HEK293 (cell line): ENCODE results near the gene SAMD11.

ENCODE experiments used
- GLIS2 ChIP-seq: fragments of 450-650 bp; formaldehyde crosslinking; IDR thresholded peaks from 2 replicates; pipeline ENCODE4 v1.5.1; 2016; ENCODE audit warnings: missing biosample characterization, missing genetic modification characterization
- HOXA7 ChIP-seq: sonication (generic); formaldehyde crosslinking; IDR thresholded peaks from 2 replicates; pipeline ENCODE4 v1.8.1; 2022; ENCODE audit warnings: missing genetic modification reagents, borderline replicate concordance
- INSM2 ChIP-seq: fragments of 450-650 bp; formaldehyde crosslinking; IDR thresholded peaks from 2 replicates; pipeline ENCODE4 v1.5.1; 2016; ENCODE audit warnings: missing biosample characterization, missing genetic modification characterization
- MYNN ChIP-seq: fragments of 450-650 bp; formaldehyde crosslinking; IDR thresholded peaks from 2 replicates; pipeline ENCODE4 v1.5.1; 2016; ENCODE audit warnings: missing biosample characterization, missing genetic modification characterization, borderline replicate concordance
- OSR2 ChIP-seq: fragments of 450-650 bp; formaldehyde crosslinking; IDR thresholded peaks from 2 replicates; pipeline ENCODE4 v1.5.1; 2016; ENCODE audit warnings: missing biosample characterization, missing genetic modification characterization
- RBAK ChIP-seq: fragments of 450-650 bp; formaldehyde crosslinking; IDR thresholded peaks from 2 replicates; pipeline ENCODE4 v1.5.1; 2016; ENCODE audit warnings: missing biosample characterization, missing genetic modification characterization
- ZBTB20 ChIP-seq: fragments of 450-650 bp; formaldehyde crosslinking; IDR thresholded peaks from 2 replicates; pipeline ENCODE4 v1.5.1; 2016; ENCODE audit warnings: missing biosample characterization, missing genetic modification characterization
- ZNF155 ChIP-seq: fragments of 450-650 bp; formaldehyde crosslinking; IDR thresholded peaks from 2 replicates; pipeline ENCODE4 v1.5.1; 2016; ENCODE audit warnings: missing biosample characterization, missing genetic modification characterization
- ZNF184 ChIP-seq: fragments of 450-650 bp; IDR thresholded peaks from 2 replicates; pipeline ENCODE4 v1.5.1; 2018; ENCODE audit warnings: missing biosample characterization, mild to moderate bottlenecking, missing genetic modification characterization
- ZNF214 ChIP-seq: fragments of 450-650 bp; formaldehyde crosslinking; IDR thresholded peaks from 2 replicates; pipeline ENCODE4 v1.5.1; 2017; ENCODE audit warnings: missing biosample characterization, mild to moderate bottlenecking, missing genetic modification characterization, borderline replicate concordance
- ZNF26 ChIP-seq: fragments of 450-650 bp; formaldehyde crosslinking; IDR thresholded peaks from 2 replicates; pipeline ENCODE4 v1.5.1; 2016; ENCODE audit warnings: missing biosample characterization, missing genetic modification characterization
- ZNF292 ChIP-seq: fragments of 450-650 bp; formaldehyde crosslinking; IDR thresholded peaks from 2 replicates; pipeline ENCODE4 v1.5.1; 2016; ENCODE audit warnings: low read depth, missing biosample characterization, missing genetic modification characterization, borderline replicate concordance
- ZNF426 ChIP-seq: fragments of 450-650 bp; formaldehyde crosslinking; IDR thresholded peaks from 2 replicates; pipeline ENCODE4 v1.5.1; 2017; ENCODE audit warnings: missing biosample characterization, missing genetic modification characterization, mild to moderate bottlenecking, inconsistent platforms, moderate library complexity
- ZNF561 ChIP-seq: fragments of 450-650 bp; IDR thresholded peaks from 2 replicates; pipeline ENCODE4 v1.5.1; 2018; ENCODE audit warnings: missing biosample characterization, missing genetic modification characterization, borderline replicate concordance
- ZNF610 ChIP-seq: fragments of 450-650 bp; formaldehyde crosslinking; IDR thresholded peaks from 2 replicates; pipeline ENCODE4 v1.5.1; 2016; ENCODE audit warnings: missing biosample characterization, missing genetic modification characterization, borderline replicate concordance
- ZNF629 ChIP-seq: fragments of 450-650 bp; formaldehyde crosslinking; IDR thresholded peaks from 2 replicates; pipeline ENCODE4 v1.5.1; 2017; ENCODE audit warnings: missing biosample characterization, missing genetic modification characterization
- ZNF654 ChIP-seq: fragments of 450-650 bp; formaldehyde crosslinking; IDR thresholded peaks from 2 replicates; pipeline ENCODE4 v1.5.1; 2016; ENCODE audit warnings: low read depth, missing biosample characterization, missing genetic modification characterization
- ZNF677 ChIP-seq: fragments of 450-650 bp; IDR thresholded peaks from 2 replicates; pipeline ENCODE4 v1.5.0; 2018; ENCODE audit warnings: missing biosample characterization, mild to moderate bottlenecking, missing genetic modification characterization, moderate library complexity
- ZNF707 ChIP-seq: fragments of 450-650 bp; formaldehyde crosslinking; IDR thresholded peaks from 2 replicates; pipeline ENCODE4 v1.5.1; 2016; ENCODE audit warnings: missing biosample characterization, missing genetic modification characterization
- ZNF76 ChIP-seq: fragments of 450-650 bp; formaldehyde crosslinking; IDR thresholded peaks from 2 replicates; pipeline ENCODE4; 2016; ENCODE audit warnings: low read depth, missing biosample characterization, missing genetic modification characterization, borderline replicate concordance
- ZSCAN4 ChIP-seq: fragments of 450-650 bp; formaldehyde crosslinking; IDR thresholded peaks from 2 replicates; pipeline ENCODE4 v1.5.1; 2017; ENCODE audit warnings: missing biosample characterization, missing genetic modification characterization
- TF ChIP-seq, protein P1 (sequence below): fragments of 450-650 bp; formaldehyde crosslinking; IDR thresholded peaks from 2 replicates; pipeline ENCODE4 v1.5.1; 2016; ENCODE audit warnings: missing biosample characterization, missing genetic modification characterization
- TF ChIP-seq, protein P2 (sequence below): IDR thresholded peaks from 2 replicates; pipeline ENCODE4 v1.6.1; 2011; ENCODE audit warnings: mild to moderate bottlenecking, low read depth, low read length, borderline replicate concordance
- TF ChIP-seq, protein P3 (sequence below): fragments of 450-650 bp; formaldehyde crosslinking; IDR thresholded peaks from 2 replicates; pipeline ENCODE4 v1.5.1; 2017; ENCODE audit warnings: missing biosample characterization, missing genetic modification characterization
- TF ChIP-seq, protein P4 (sequence below): fragments of 450-650 bp; formaldehyde crosslinking; IDR thresholded peaks from 2 replicates; pipeline ENCODE4 v1.5.1; 2017; ENCODE audit warnings: missing biosample characterization, missing genetic modification characterization

Gene SAMD11

GRCh38 chr1:923131-923990 is at the start of gene SAMD11 (continued):
- TF ChIP-seq, protein P1, sequence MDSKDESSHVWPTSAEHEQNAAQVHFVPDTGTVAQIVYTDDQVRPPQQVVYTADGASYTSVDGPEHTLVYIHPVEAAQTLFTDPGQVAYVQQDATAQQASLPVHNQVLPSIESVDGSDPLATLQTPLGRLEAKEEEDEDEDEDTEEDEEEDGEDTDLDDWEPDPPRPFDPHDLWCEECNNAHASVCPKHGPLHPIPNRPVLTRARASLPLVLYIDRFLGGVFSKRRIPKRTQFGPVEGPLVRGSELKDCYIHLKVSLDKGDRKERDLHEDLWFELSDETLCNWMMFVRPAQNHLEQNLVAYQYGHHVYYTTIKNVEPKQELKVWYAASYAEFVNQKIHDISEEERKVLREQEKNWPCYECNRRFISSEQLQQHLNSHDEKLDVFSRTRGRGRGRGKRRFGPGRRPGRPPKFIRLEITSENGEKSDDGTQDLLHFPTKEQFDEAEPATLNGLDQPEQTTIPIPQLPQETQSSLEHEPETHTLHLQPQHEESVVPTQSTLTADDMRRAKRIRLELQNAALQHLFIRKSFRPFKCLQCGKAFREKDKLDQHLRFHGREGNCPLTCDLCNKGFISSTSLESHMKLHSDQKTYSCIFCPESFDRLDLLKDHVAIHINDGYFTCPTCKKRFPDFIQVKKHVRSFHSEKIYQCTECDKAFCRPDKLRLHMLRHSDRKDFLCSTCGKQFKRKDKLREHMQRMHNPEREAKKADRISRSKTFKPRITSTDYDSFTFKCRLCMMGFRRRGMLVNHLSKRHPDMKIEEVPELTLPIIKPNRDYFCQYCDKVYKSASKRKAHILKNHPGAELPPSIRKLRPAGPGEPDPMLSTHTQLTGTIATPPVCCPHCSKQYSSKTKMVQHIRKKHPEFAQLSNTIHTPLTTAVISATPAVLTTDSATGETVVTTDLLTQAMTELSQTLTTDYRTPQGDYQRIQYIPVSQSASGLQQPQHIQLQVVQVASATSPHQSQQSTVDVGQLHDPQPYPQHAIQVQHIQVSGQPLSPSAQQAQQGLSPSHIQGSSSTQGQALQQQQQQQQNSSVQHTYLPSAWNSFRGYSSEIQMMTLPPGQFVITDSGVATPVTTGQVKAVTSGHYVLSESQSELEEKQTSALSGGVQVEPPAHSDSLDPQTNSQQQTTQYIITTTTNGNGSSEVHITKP (tag by site-specific recombination) = no peak
- TF ChIP-seq ZNF677 (tag by site-specific recombination) = no peak
- TF ChIP-seq, protein P2, sequence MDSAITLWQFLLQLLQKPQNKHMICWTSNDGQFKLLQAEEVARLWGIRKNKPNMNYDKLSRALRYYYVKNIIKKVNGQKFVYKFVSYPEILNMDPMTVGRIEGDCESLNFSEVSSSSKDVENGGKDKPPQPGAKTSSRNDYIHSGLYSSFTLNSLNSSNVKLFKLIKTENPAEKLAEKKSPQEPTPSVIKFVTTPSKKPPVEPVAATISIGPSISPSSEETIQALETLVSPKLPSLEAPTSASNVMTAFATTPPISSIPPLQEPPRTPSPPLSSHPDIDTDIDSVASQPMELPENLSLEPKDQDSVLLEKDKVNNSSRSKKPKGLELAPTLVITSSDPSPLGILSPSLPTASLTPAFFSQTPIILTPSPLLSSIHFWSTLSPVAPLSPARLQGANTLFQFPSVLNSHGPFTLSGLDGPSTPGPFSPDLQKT = no peak
- TF ChIP-seq ZSCAN4 (tag by site-specific recombination) = no peak
- peak; percentile 22; the same call in 1 of the 2 replicates for TF ChIP-seq GLIS2 (tag by site-specific recombination)
- TF ChIP-seq ZNF155 (tag by site-specific recombination) = no peak
- no peak for TF ChIP-seq INSM2 (tag by site-specific recombination)
- TF ChIP-seq RBAK (tag by site-specific recombination) = no peak
- TF ChIP-seq ZNF610 (tag by site-specific recombination) = no peak
- no peak for TF ChIP-seq ZNF214 (tag by site-specific recombination)
- TF ChIP-seq ZNF561 (tag by site-specific recombination) = peak; percentile 47; the same call in 1 of the 2 replicates
- TF ChIP-seq ZNF629 (tag by site-specific recombination) = no peak
- peak; percentile 69; the same call in 1 of the 2 replicates for TF ChIP-seq ZNF184 (tag by site-specific recombination)
- TF ChIP-seq ZNF292 (tag by site-specific recombination) = no peak
- TF ChIP-seq ZNF654 (tag by site-specific recombination) = no peak
- no peak for TF ChIP-seq ZNF426
- TF ChIP-seq ZNF707 (tag by site-specific recombination) = no peak
- no peak for TF ChIP-seq MYNN (tag by site-specific recombination)
- TF ChIP-seq ZNF76 = no peak
- no peak for TF ChIP-seq OSR2 (tag by site-specific recombination)
- peak; percentile 61; the same call in 1 of the 2 replicates for TF ChIP-seq ZBTB20 (tag by site-specific recombination)
- no peak for TF ChIP-seq HOXA7 (CRISPR knock-in tag)
- TF ChIP-seq, protein P3, sequence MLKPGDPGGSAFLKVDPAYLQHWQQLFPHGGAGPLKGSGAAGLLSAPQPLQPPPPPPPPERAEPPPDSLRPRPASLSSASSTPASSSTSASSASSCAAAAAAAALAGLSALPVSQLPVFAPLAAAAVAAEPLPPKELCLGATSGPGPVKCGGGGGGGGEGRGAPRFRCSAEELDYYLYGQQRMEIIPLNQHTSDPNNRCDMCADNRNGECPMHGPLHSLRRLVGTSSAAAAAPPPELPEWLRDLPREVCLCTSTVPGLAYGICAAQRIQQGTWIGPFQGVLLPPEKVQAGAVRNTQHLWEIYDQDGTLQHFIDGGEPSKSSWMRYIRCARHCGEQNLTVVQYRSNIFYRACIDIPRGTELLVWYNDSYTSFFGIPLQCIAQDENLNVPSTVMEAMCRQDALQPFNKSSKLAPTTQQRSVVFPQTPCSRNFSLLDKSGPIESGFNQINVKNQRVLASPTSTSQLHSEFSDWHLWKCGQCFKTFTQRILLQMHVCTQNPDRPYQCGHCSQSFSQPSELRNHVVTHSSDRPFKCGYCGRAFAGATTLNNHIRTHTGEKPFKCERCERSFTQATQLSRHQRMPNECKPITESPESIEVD = no peak
- TF ChIP-seq, protein P4, sequence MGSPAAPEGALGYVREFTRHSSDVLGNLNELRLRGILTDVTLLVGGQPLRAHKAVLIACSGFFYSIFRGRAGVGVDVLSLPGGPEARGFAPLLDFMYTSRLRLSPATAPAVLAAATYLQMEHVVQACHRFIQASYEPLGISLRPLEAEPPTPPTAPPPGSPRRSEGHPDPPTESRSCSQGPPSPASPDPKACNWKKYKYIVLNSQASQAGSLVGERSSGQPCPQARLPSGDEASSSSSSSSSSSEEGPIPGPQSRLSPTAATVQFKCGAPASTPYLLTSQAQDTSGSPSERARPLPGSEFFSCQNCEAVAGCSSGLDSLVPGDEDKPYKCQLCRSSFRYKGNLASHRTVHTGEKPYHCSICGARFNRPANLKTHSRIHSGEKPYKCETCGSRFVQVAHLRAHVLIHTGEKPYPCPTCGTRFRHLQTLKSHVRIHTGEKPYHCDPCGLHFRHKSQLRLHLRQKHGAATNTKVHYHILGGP (tag by site-specific recombination) = no peak
- TF ChIP-seq ZNF26 = no peak
